IPS-NIHi11 (cell line): ENCODE results near the gene VSIG4.

Source experiments
- DNase-seq: peaks from one replicate; pipeline ENCODE4 v3.0.0; 2012; ENCODE audit warnings: mixed read lengths, low spot score

The VSIG4 gene

DNA sequence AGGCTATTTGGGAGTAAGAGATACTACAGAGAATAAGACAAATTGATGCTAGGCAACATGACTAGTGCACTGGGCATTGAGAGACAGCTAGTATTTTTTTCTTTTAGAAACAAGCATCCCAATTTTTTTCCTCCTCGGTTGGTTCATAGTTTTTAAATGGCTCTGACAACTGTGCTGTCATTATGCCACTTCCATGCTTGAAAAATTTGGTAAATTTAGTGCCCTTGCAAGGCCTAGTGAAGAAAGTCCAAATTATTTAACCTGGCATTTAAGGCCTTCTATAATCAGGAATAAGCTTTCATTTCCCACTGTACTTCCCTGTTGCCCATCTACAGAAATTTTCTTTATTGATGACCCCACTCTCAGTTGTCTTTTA is 15.8 kb downstream of the VSIG4 start:
- no peak for DNase-seq

DNA sequence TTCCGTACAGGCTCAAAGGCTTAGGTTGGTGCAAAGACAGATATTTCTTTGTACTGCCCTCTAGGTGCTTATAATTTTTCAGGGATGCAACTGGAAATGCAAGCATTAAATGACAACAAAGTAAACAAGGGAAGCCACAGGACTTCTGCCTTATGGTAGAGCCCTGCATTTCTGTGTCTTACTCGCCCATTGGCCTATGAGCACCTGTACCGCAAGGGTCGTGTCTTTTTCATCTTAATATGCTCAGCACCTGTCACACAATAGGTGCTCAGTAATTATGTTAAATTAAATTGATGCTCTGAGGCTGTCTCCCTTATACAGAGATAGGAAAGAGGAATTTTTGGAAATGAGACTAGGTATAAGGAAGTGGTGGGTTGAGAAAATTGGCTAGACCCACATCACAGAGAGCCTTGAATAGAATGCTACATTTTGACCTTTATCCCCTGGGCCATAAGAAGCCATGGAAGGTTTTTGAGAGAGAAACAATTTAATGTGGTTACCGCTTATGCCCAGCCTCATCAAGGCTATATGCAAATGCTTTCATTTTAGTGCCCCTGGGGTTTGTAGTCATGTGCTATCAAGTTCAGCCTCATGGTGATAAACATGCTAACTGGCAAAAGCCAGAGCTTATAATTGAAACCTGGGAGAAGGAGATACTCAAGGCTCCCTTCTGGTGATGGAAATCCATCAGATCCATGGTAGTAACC is 16.3 kb downstream of the VSIG4 start:
- DNase-seq = no peak

DNA sequence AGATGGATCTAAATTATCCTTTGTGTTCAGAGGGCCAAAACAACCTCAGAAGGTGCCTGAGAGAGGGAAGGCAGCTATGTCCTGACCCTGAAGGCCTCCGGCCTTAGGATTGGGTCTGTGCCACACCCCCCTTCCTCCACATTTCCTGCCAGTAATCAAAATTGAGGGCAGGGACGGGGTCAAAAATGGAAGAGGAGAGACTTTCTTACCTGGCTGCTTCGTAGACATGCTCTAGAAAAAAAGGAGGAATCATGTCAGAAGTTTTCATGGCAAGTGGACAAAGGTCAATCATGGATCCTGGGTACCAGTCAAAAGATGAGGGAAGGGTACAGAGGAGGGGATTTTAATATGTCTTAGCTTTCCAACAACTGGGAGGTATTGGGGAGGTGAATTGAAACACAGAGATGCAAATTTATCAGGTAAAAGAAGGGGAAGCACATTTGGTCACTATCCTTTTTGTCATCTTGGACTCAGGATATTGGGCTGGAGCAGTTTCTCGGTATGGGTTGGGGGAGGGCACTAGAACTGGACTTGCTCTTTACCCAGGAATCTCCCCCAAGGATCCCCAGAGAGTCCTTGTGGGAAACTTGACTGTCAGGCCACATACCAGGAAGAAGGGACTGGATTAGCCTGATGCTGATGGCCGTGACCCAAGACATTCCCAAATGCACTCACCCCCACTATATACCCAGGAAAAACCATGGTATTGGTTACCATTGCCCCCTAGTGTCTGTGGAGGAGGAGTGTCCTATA is 17.1 kb downstream of the VSIG4 start:
- peak; percentile 16 for DNase-seq

DNA sequence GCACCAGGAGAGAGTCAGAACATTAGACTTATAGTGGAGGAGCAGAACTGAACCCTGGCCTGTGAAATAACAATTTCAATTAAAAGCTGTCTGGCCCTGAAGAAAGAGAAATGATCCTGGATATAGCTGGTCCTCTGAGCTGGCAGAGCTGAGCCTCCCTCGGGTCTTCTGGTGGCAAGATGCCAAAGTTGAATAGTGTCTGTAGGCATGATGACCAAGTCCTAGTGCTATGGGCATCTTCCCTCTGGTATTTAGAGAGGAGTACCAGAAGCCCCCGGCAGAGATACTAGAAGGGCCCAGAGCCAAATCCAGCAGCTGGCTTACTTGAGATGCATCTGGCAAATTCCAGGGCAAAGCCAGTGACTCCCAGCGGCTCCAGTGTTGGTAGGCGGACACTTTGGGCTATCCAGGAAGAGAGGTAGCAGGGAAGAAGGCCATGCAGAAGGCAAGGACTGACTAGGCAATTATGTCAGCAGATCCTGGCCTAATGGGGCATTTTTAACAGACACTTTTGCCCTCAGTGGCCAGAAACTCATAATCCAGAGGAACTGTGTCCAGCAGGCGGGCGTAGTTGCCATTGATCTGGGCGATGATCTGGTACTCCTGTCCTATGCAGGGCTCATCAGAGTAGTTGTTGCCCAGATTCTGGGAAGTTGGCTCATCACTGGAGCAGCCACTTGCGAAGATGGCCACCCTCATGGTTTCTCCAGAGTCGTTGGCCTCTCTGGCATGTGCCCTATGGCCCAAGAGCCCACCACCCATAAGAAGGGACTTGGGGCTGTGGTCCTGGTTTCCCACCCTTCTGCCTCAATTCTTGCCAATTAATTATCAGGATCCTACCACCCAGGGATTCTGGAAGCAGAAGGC is 17.9 kb downstream of the VSIG4 start:
- no peak for DNase-seq

DNA sequence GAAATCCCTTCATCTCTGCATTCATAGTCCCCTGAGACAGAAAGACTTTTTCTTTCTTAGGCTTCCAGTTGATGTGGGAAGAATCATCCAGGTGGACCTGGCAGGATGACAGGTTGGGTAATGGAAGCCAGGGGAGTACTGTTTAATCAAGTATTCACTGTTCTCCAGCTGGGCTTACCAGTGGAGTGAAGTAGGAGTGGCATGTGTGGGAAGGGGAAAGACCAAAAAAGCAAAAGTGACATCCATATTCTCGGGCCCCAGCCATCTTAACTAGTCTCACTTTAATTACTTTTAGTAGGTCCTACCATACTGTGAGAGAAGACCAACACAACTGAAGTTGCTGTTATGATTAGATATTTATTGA is 18.5 kb downstream of the VSIG4 start:
- DNase-seq = no peak

DNA sequence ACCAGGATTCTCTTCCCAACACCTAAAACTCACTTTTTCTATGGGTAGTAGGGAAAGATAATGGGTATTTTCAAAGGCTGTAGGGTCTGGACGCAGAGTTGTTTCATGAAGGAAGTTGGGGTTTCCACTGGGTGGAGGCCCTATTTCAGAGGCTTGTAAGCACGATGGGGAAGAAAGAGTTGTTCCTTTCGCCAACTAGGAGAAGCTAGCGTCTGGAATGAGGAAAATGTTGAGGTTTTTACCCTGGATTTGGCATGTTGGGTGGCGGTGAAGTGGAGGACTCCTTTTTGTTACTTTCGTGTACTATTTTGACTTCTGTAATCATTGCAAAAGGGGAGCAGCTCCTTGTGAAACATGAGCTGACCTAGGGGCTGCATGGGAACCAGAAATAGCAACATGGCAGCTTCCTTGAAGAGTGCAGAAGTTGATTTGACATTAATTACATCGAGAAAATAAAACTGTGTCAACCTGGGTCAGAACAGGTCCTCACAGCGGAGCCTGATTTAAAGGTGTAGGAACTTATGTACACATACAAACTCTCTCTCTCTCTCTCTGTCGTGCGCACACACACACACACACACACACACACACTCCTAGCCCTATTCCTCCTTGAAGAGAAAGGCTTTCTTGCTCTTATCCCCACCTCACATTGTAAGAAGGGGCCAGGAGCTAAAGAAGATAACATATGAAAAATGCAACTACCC is 19.1 kb downstream of the VSIG4 start:
- DNase-seq = no peak

DNA sequence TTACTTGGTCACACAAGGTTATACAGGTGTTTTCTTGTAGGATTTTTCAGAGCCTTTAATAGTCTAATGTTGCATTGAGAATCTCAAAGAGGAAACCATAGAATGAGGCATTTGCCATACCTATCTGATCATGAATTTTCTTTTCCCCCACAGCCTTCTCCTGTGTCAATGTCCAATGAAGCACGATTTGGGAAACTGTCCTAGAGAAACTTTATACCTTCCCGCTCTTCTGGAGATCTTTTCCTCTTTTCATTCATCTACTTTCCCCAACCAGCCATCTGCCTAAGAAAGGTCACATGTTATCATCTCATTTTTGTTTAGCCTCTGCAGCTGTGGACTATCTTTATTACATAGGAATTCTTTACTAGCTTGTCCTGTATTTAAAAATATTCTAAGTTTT is 19.9 kb downstream of the VSIG4 start:
- no peak for DNase-seq

DNA sequence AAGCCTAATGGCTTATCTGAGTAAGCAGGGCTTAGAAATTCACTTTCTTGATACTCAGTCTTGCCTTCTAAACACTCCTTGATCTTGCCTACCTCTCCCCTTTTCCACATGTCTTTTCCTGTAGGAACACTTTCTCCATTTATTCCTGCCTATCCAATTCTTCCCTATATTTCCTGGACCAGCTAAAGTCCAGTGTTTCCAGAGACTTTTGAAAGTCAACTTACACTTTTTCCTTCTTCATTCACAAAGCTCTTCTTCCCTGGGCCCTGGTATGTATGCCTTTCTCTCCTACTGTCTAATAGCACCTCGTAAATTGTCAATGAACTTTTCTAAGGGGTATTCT is 20.6 kb downstream of the VSIG4 start:
- no peak for DNase-seq

DNA sequence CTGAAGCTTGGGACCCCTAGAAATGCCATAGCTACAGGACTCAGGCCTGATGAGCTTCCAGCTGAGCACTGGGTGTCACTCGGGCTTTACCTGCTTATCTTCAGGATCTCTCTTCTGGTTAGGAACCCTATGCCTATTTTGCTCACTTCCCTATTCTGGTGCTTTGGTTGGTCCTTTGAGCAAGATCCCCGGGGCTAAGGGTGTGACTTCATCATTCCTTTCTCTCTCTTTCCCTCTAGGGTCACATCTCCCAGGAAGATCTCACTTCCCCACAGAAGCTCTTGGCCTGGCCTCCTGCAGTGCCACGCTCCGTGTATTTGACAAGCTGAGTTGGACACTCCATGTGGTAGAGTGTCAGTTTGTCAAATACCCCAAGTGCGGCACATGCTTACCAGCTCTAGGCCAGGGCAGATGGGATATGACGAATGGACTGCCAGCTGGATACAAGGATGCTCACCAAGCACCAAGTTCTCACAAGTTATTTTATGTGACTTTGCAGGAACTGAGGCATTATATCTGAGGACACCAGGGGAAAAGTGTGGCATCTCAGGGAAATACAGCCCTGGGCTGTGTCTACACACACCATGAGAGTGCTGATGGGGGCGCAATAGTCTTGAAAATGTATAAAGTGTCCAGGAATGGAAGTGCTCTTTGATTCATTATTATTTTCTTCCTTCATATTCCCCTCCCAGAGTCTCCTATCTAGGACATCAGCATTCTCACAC is 21.1 kb downstream of the VSIG4 start:
- no peak for DNase-seq

DNA sequence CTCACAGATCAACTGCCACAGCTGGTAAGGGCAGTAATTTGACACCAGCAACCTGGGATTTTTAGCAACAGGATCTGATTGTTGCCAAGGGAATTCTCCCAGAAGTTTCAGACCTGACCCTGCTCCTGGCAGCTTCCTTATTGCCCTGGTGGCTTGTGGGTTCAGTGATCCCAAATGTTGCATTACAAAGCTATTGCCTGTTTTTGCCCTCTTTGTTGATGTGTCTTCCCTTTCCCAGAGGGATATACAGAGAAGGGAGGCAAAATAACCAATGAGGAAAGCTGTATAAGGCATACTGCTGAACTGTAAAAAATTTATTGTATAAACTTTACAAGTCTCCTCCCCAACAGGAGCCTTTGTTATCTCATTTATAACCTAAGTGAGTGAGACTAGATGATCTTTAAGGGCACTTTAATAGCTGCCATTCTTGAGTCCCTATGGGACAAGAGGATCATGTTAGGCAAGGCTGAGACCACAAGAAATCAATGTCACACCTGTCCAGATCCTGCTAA is 22.2 kb downstream of the VSIG4 start:
- peak; percentile 13 for DNase-seq

DNA sequence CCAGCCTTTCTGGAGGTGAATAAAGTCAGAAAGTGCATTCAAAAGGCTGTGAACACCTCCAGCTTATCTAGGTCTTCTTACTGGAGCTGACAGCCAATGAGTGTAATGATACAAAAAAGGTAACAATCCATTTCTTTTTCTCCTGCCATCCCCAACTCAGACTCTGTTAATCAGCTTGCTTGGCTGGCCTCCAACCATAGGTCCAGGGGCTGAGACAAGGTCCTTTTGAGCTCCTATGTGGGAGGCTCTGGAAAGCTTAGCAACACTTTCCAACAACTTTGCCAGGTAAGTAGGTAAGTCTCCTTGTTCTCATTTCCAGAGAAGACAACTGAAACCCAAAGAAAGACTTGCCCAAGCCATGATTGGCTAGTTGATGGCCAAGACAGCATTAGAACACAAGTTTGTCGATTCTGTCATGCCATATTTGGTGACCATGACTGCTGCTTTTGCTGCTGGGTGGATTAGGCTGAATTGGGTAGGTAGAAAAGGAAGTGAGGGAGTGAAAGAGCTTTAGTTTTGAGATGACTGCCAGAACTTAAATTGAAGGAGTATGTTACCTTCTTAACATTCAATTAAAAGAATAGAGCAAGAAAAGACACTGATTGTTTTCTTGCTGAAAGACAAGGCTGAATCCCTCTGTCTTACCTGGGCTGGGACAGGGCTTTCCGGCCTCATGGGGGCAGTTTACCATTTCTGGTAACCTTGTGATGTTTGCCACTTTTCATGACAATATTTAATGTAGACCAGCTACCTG is 22.8 kb downstream of the VSIG4 start:
- DNase-seq = no peak

DNA sequence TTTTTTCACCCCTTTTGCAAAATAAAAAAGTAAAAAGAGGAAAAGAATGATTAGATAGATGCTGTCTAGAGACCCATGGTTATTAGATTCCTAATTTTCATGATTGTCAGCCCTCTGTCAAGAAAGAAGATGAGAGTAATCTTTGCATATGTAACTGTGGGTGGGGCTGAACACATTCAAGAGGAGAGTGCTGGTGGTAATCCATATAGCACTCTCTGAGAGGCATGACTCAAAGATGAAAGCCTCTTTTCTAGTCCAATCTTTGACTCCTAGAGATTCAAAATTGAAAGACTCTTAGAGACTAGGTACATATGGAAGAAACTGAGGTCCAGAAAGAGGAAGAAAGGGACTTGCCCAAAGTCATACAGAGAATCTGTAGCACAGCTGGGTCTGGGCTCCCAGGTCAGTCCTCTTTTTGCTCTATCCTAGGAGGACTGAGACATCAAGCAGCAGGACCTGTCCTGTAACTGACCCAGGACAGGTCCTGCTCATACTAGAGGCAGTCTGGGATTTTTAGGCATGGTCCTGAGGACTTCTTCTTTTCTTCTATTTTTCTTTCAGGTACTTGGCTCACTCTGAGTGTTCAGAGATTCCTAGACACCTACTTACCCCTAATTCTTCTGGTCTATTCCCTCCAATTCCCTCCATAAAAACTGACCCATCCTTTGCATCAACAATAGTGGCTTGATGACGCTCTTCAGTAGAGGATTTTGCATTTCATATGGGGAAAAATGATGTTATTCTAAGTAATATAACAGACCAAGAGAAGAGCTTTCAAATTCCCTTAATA is 23.8 kb downstream of the VSIG4 start:
- no peak for DNase-seq

DNA sequence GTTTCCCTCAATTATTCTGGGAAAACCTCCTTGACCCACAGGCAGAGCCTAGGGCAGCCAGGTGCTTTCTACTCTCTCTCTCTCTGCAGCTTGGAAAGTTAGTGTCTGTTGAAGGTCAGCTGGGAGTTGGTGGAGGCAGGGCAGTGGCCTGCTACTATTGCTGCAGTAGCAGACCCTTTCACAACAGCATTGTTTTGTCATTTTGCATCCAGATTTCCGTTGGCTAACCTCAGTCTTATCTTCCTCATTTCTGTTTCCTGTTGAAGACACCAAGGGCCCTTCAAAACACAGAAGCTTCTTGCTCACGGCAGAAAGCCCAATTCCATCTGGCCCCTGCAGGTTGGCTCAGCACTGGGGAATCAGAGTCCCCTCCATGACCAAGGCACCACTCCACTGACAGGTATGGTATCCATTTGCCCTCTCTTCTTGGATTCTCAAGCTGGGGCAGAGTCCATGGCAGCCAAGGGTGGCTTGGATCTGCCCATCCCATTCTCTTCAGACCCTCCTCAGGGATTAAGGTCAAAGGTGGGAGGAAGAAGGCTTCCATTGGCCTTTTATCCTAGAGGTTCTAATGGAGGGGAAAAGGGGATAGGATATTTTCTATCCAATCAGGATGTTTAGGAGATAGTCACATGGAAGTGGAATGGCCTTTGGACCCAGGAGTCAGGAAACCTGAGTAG is 24.6 kb downstream of the VSIG4 start:
- no peak for DNase-seq

DNA sequence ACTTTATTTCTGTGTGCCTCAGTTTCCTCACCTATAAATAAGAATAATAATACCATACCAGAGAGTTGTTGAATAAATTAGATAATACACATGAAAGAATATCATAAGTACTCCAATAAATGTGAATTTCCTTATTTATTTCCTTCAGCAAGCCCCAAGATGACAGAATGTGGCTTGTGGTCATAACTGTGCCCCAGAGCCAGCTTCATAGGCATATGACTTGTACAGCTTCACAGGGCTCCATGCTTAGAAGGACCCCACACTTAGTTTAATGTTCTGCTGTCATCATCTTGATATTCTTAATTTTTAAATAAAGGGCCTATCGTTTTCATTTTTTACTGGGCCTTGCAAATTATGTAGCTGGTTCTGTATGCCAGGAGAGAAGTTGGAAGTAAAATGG is 25.3 kb downstream of the VSIG4 start:
- DNase-seq = no peak

DNA sequence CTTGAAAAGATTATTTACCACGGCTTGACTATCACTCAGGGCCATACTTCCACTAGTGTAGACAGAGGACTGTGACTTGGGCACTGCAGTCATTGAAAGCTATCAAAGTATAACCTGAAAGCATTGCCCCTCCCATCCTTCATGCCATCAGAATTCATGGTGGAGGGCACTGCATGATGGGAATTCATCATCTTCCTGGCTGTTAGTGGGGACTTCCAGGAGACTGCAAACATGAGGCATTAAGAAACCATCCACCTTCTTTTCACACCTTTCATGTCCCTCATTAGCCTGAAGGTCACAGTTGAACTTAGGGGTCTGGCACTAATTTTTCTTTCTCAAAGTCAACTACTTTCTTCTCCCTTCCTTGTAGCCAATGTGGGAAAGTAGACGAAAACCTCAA is 25.8 kb downstream of the VSIG4 start:
- DNase-seq = no peak

DNA sequence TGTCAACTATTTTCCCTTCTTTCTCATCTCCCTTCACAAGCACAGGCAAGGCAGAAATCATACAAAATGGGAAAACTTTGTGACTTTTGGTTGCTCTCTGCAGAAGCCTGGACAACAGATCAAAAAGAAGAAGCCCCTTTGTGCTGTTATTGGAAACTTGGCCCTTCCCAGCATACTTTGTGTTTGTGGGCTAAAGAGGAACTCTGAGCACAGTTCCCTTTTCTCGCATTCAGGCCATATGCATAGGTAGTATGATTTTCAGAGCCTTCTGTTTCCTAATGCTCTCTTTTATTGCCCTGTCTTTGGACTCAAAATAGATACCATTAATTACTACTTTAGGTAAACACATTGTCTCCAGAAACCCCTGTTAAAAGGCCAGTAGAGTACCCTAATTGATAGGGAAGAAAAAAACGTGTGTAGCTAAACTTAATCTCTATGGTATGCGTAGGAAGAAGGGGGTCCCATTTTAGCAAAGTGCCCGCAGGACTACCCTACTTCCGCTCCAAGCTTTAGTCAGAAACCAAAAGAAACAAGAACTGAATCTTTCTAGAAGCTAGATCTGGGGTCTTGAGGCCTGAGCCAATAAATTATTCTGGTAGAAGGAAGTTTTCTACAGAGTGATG is 26.6 kb downstream of the VSIG4 start:
- no peak for DNase-seq

DNA sequence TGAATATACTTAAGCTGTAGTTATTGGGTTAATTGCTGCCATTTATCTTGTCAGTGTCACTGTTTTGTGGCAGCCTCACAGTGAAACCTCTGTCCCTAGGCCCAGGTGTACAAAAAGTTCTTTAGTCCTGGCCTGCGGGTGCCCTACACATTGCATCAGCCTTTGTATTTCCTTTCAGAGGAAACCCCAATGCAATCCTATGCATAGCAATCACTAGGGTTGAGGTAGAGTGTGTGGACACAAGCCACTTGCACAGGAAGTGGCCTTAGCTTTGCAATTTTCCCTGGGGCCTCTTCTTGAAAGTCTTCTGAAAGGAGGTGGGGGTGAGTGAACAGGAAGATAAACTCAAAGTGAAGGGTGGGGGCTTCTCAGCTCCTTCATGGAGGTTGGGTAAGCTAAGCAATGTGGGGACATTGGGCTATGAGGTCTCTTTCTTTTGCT is 27.8 kb downstream of the VSIG4 start:
- no peak for DNase-seq

DNA sequence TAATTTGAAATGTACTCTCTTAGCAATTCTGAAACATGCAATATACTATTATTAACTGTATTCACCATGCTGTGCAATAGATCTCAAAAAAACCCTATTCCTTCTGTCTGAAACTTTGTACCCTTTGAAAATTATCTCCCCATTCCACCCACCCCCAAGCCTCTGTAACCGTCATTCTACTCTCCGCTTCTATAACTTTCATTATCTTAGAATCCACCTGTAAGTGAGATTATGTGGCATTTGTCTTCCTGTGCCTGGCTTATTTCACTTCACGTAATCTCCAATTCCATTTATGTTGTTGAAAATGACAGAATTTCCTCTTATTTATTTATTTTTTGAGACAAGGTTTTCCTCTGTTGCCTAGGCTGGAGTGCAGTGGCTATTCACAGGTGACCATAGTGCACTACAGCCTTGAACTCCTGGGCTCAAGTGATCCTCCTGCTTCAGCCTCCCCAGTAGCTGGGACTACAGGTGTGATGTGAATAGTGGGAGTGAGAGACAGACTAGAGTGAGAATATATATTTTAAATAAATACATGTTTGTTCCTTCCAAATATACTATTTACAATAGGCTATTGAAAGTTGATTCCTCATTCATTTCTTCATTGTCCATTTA is 30.5 kb downstream of the VSIG4 start:
- DNase-seq = no peak
